H9 (cell line): ENCODE results near the gene GINM1. TPM values are rescaled to one million over a fixed set of nuclear protein-coding genes. Genes with fewer than 3 reads are reported as not detected.

ENCODE experiments used
- DNase-seq: peaks from one replicate; pipeline ENCODE4 v3.0.0-alpha.2; 2017
- H2AFZ ChIP-seq: one replicate; pipeline ENCODE4 v1.6.1; 2013; ENCODE audit warnings: mild to moderate bottlenecking, low read length, control low read depth, moderate library complexity
- H2AK5ac ChIP-seq: 2 replicates; pipeline ENCODE4 v1.6.1; 2013; ENCODE audit warnings: low read length, control low read depth, mixed read lengths; ENCODE audit not compliant: insufficient read length
- H2BK120ac ChIP-seq: one replicate; pipeline ENCODE4 v1.6.1; 2013; ENCODE audit warnings: low read depth, mild to moderate bottlenecking, low read length, control low read depth, inconsistent platforms; ENCODE audit not compliant: poor library complexity, severe bottlenecking
- H2BK12ac ChIP-seq: 2 replicates; pipeline ENCODE4 v1.6.1; 2013; ENCODE audit warnings: low read length, control low read depth, mixed read lengths, low read depth; ENCODE audit not compliant: insufficient read length
- H2BK15ac ChIP-seq: 2 replicates; pipeline ENCODE4 v1.6.1; 2013; ENCODE audit warnings: low read depth, low read length, control low read depth
- H2BK20ac ChIP-seq: one replicate; pipeline ENCODE4 v1.6.1; 2013; ENCODE audit warnings: low read depth, mild to moderate bottlenecking, low read length, control low read depth, inconsistent platforms; ENCODE audit not compliant: poor library complexity, severe bottlenecking
- H2BK5ac ChIP-seq: 2 replicates; pipeline ENCODE4 v1.6.1; 2013; ENCODE audit warnings: low read length, control low read depth, mixed read lengths; ENCODE audit not compliant: insufficient read length
- H3K14ac ChIP-seq: 2 replicates; pipeline ENCODE4 v1.6.1; 2013; ENCODE audit warnings: low read length, control low read depth; ENCODE audit not compliant: insufficient read depth
- H3K18ac ChIP-seq: 2 replicates; pipeline ENCODE4 v1.6.1; 2013; ENCODE audit warnings: low read depth, mild to moderate bottlenecking, mixed read lengths, low read length, control low read depth; ENCODE audit not compliant: insufficient read length
- H3K23ac ChIP-seq: 2 replicates; pipeline ENCODE4 v1.6.1; 2013; ENCODE audit warnings: low read length, control low read depth, mixed read lengths, low read depth; ENCODE audit not compliant: insufficient read length
- H3K23me2 ChIP-seq: 2 replicates; pipeline ENCODE4 v1.6.1; 2013; ENCODE audit warnings: low read depth, mild to moderate bottlenecking, mixed read lengths, low read length, control low read depth; ENCODE audit not compliant: insufficient read length, poor library complexity, severe bottlenecking
- H3K27ac ChIP-seq: 2 replicates; pipeline ENCODE4 v1.5.1; 2013; ENCODE audit warnings: low read length, control low read depth, mixed read lengths, low read depth; ENCODE audit not compliant: insufficient read length
- H3K27me3 ChIP-seq: 2 replicates; pipeline ENCODE4 v1.6.1; 2013; ENCODE audit warnings: low read length, control low read depth, inconsistent platforms; ENCODE audit not compliant: insufficient read depth
- H3K4ac ChIP-seq: 2 replicates; pipeline ENCODE4 v1.6.1; 2013; ENCODE audit warnings: low read depth, mild to moderate bottlenecking, control low read depth, inconsistent platforms, low read length, moderate library complexity
- H3K4me1 ChIP-seq: 2 replicates; pipeline ENCODE4 v1.6.1; 2013; ENCODE audit warnings: low read length, control low read depth, inconsistent platforms; ENCODE audit not compliant: insufficient read depth
- H3K4me2 ChIP-seq: 2 replicates; pipeline ENCODE4 v1.6.1; 2013; ENCODE audit warnings: low read length, control low read depth, mixed read lengths; ENCODE audit not compliant: insufficient read length, insufficient read depth
- H3K56ac ChIP-seq: 2 replicates; pipeline ENCODE4 v1.6.1; 2013; ENCODE audit warnings: low read depth, mild to moderate bottlenecking, mixed read lengths, low read length, control low read depth; ENCODE audit not compliant: insufficient read length
- H3K79me1 ChIP-seq: 2 replicates; pipeline ENCODE4 v1.6.1; 2013; ENCODE audit warnings: low read depth, mild to moderate bottlenecking, moderate library complexity, low read length, control low read depth, inconsistent platforms; ENCODE audit not compliant: insufficient read depth, poor library complexity, severe bottlenecking
- H3K79me2 ChIP-seq: 2 replicates; pipeline ENCODE4 v1.6.1; 2013; ENCODE audit warnings: low read length, control low read depth, inconsistent platforms; ENCODE audit not compliant: insufficient read depth
- H3K9ac ChIP-seq: 2 replicates; pipeline ENCODE4 v1.6.1; 2013; ENCODE audit warnings: low read length, control low read depth, mixed read lengths; ENCODE audit not compliant: insufficient read length; ENCODE audit errors: extremely low read depth
- H3K9me3 ChIP-seq: one replicate; pipeline ENCODE4 v1.6.1; 2013; ENCODE audit warnings: low read depth, low read length, inconsistent platforms; ENCODE audit not compliant: control insufficient read depth
- H3T11ph ChIP-seq: one replicate; pipeline ENCODE4 v1.6.1; 2013; ENCODE audit warnings: mild to moderate bottlenecking, low read length, control low read depth, inconsistent platforms
- H4K20me1 ChIP-seq: one replicate; pipeline ENCODE4 v1.6.1; 2013; ENCODE audit not compliant: control insufficient read depth, insufficient read length, insufficient read depth
- H4K5ac ChIP-seq: 2 replicates; pipeline ENCODE4 v1.6.1; 2013; ENCODE audit warnings: low read depth, mild to moderate bottlenecking, mixed read lengths, low read length, control low read depth; ENCODE audit not compliant: insufficient read length
- H4K8ac ChIP-seq: replicated peaks from 2 replicates; pipeline ENCODE4 v1.6.1; 2013; ENCODE audit warnings: low read length, control low read depth, mixed read lengths, low read depth; ENCODE audit not compliant: insufficient read length
- H4K91ac ChIP-seq: 2 replicates; pipeline ENCODE4 v1.6.1; 2013; ENCODE audit warnings: low read depth, mild to moderate bottlenecking, moderate library complexity, mixed read lengths, low read length, control low read depth; ENCODE audit not compliant: insufficient read length
- H3K27ac Mint-ChIP-seq, 3 experiments: 2 replicates in 2 of 3; 3 replicates in 1 of 3; pipeline ENCODE4 v1.8.0; 2020 to 2021; ENCODE audit warnings: mixed read lengths in 3 of 3, mild to moderate bottlenecking in 1 of 3, moderate library complexity in 1 of 3
- H3K27me3 Mint-ChIP-seq: 2 replicates; pipeline ENCODE4 v1.8.0; 2021; ENCODE audit warnings: low read depth, mild to moderate bottlenecking, moderate library complexity, mixed read lengths
- H3K36me3 Mint-ChIP-seq, 3 experiments: 2 replicates in 2 of 3; 3 replicates in 1 of 3; pipeline ENCODE4 v1.8.0; 2020 to 2021; ENCODE audit warnings: low read depth in 3 of 3, mixed read lengths in 3 of 3; ENCODE audit not compliant: insufficient read depth in 1 of 3
- H3K4me1 Mint-ChIP-seq, 2 experiments: 2 replicates each; pipeline ENCODE4 v1.8.0; 2020; ENCODE audit warnings: mixed read lengths in 2 of 2
- H3K4me3 Mint-ChIP-seq, 2 experiments: 2 replicates in 1 of 2; 3 replicates in 1 of 2; pipeline ENCODE4 v1.8.0; 2020 to 2021; ENCODE audit warnings: mild to moderate bottlenecking in 2 of 2, mixed read lengths in 2 of 2, moderate library complexity in 1 of 2
- H3K9me3 Mint-ChIP-seq, 2 experiments: 2 replicates in 1 of 2; 3 replicates in 1 of 2; pipeline ENCODE4 v1.8.0; 2020; ENCODE audit warnings: mild to moderate bottlenecking in 2 of 2, mixed read lengths in 2 of 2, moderate library complexity in 1 of 2
- WGBS: extraction: QIAGEN DNeasy Blood & Tissue Kit; methylation state at CpG from one replicate; pipeline ENCODE4 v1.1.7; 2013; ENCODE audit warnings: missing lambda C conversion rate, low lambda C conversion rate, mixed read lengths; ENCODE audit not compliant: insufficient read length; ENCODE audit errors: extremely low coverage; 5-methylcytosine and 5-hydroxymethylcytosine counted together
- total RNA-seq: library from RNA; stranded (reverse); gene quantifications from 2 replicates; pipeline ENCODE4 v1.2.1, GENCODE V29; 2021
- TF ChIP-seq, protein P1 (sequence below): fragments of 200-600 bp; sonication (generic); conservative IDR thresholded peaks from 3 replicates; pipeline ENCODE4 v1.8.0; 2021; ENCODE audit warnings: antibody characterized with exemption, mild to moderate bottlenecking

The GINM1 gene
- total RNA-seq, 1 experiment from 2014 or later: 24.5 TPM

DNA sequence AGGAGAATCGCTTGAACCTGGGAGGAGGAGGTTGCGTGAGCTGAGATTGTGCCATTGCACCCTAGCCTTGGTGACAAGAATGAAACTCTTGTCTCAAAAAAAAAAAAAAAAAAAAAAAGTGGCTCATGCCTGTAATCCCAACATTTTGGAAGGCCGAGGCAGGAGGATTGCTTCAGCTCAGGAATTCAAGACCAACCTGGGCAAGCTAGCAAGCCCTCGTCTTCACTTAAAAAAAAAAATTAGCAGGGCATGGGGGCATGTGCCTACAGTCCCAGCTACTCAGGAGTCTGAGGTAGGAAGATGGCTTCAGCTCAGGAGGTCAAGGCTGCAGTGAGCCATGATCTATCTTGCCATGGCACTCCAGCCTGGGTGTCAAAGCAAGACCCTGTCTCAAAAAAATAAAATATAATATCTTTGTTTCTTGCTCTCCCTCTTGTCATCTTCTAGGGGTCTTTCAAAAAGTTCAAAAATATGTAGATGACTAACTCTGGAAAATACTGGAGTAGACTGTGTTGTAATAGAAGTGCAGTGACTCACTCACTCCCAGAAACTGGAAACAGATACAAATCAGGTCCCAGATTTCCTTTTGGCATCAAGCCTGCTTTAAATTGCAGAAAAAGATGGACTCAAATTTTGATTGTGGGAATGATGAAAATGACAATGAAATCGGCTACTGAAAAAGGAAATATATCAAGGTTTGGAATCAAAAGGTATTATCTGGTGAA, 2.8 kb upstream of the GINM1 start:
- Histone ChIP-seq H4K8ac (no peak overlapping the region), H3K27ac (no peak overlapping the region), H3K9me3 (no peaks in the 10 kb centered on the region), H2AK5ac (no peak overlapping the region), H2BK20ac (no peak overlapping the region), H4K5ac (no peak overlapping the region), H3K9ac (no peak overlapping the region), H3K79me1 (peaks cover 2% of the 10 kb centered on the region), H4K20me1 (no peaks in the 10 kb centered on the region), H3K27me3 (no peaks in the 10 kb centered on the region), H3K23me2 (peaks cover 4% of the 10 kb centered on the region), H3K56ac (no peak overlapping the region), H3T11ph (no peak overlapping the region), H3K4me2 (no peak overlapping the region), H2BK120ac (no peak overlapping the region), H4K91ac (no peak overlapping the region), H3K4ac (no peak overlapping the region), H2BK15ac (no peak overlapping the region), H2BK12ac (no peak overlapping the region), H3K4me1 (no peaks in the 10 kb centered on the region), H3K18ac (no peak overlapping the region), H2BK5ac (no peak overlapping the region), H3K79me2 (peaks cover 5% of the 10 kb centered on the region; the same call in 1 of the 2 replicates), H3K23ac (no peak overlapping the region), H2AFZ (no peak overlapping the region), H3K14ac (no peak overlapping the region)
- no peak for DNase-seq
- H3K9me3 Mint-ChIP-seq: no peaks in the 10 kb centered on the region; a peak in 1 of 5 replicates
- TF ChIP-seq, protein P1, sequence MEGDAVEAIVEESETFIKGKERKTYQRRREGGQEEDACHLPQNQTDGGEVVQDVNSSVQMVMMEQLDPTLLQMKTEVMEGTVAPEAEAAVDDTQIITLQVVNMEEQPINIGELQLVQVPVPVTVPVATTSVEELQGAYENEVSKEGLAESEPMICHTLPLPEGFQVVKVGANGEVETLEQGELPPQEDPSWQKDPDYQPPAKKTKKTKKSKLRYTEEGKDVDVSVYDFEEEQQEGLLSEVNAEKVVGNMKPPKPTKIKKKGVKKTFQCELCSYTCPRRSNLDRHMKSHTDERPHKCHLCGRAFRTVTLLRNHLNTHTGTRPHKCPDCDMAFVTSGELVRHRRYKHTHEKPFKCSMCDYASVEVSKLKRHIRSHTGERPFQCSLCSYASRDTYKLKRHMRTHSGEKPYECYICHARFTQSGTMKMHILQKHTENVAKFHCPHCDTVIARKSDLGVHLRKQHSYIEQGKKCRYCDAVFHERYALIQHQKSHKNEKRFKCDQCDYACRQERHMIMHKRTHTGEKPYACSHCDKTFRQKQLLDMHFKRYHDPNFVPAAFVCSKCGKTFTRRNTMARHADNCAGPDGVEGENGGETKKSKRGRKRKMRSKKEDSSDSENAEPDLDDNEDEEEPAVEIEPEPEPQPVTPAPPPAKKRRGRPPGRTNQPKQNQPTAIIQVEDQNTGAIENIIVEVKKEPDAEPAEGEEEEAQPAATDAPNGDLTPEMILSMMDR: no peak
- peaks cover 4% of the 10 kb centered on the region for H3K27me3 Mint-ChIP-seq
- H3K4me1 Mint-ChIP-seq: peaks cover 11 to 13% of the 10 kb centered on the region in 2 experiments
- no CpG with 5 or more reads among the region's 5 CpGs for WGBS
- no peak overlapping the region for H3K4me3 Mint-ChIP-seq
- no peak overlapping the region for H3K27ac Mint-ChIP-seq
- no peaks in the 10 kb centered on the region; a peak in 1 of 7 replicates for H3K36me3 Mint-ChIP-seq
